ENCODE measurements around the gene IGSF9B. TPM values are rescaled to one million over a fixed set of nuclear protein-coding genes. Genes with fewer than 3 reads are reported as not detected.

IGSF9B gene
- total RNA-seq, 1 experiment from 2014 or later: 2.2 TPM

GRCh38 chr11:133865466-133865865 lies 91.3 kb downstream of the IGSF9B start:
- no peak for ATAC-seq
- intact Hi-C loops (cut with micrococcal nuclease; ENCODE audit: unreplicated experiment): no loop called here
- no peaks in the 10 kb centered on the region for H3K36me3 ChIP-seq (ENCODE audit: control insufficient read depth, insufficient read depth, low read length)
- H3K27me3 ChIP-seq (ENCODE audit: control insufficient read depth, insufficient read depth, low read length): peaks cover 3% of the 10 kb centered on the region; the same call in 1 of the 2 replicates
- TF ChIP-seq POLR2AphosphoS5 (IDR thresholded peaks at IDR 0.05; ENCODE audit: low read depth, low read length) (no peak), CTCF (IDR thresholded peaks at IDR 0.05) (no peak), SIN3A (IDR thresholded peaks at IDR 0.05; ENCODE audit: borderline replicate concordance, insufficient read depth, low read depth, low read length) (no peak), TCF7L2 (IDR thresholded peaks at IDR 0.05; ENCODE audit: low read depth, low read length) (no peak), REST (IDR thresholded peaks at IDR 0.05; ENCODE audit: insufficient read depth in 1 of 2, low read depth in 2 of 2, low read length in 1 of 2) (no peak)
- no peaks in the 10 kb centered on the region for H3K4me1 ChIP-seq (ENCODE audit: control insufficient read depth, insufficient read depth, low read length)
- ChIA-PET POLR2A (no interaction called here), CTCF (no interaction called here)
- BruUV-seq (replicated peaks): no TSS peak
- H3K9me3 ChIP-seq (ENCODE audit: control insufficient read depth, insufficient read depth, low read depth, low read length): no peaks in the 10 kb centered on the region
- DNase-seq (ENCODE audit: low read depth, low spot score): no peak
- in situ Hi-C loops (cut with HindIII; ENCODE audit: low pct_unique_long_range_greater_than_20kb, low sequenced_read_pairs): no loop called here
- no peak overlapping the region for H3K4me3 ChIP-seq (ENCODE audit: low read depth in 2 of 2, low read length in 2 of 2)
- no peak overlapping the region for H3K27ac ChIP-seq (ENCODE audit: low read length)

- ChIA-PET POLR2A (no interaction called here), CTCF (no interaction called here)
- H3K4me1 ChIP-seq (ENCODE audit: control insufficient read depth, insufficient read depth, low read length): no peaks in the 10 kb centered on the region
- TF ChIP-seq POLR2AphosphoS5 (IDR thresholded peaks at IDR 0.05; ENCODE audit: low read depth, low read length): no peak
- no peak for TF ChIP-seq SIN3A (IDR thresholded peaks at IDR 0.05; ENCODE audit: borderline replicate concordance, insufficient read depth, low read depth, low read length)
- TF ChIP-seq TCF7L2 (IDR thresholded peaks at IDR 0.05; ENCODE audit: low read depth, low read length): no peak
- no peak for TF ChIP-seq CTCF (IDR thresholded peaks at IDR 0.05)
- TF ChIP-seq REST (IDR thresholded peaks at IDR 0.05; ENCODE audit: insufficient read depth in 1 of 2, low read depth in 2 of 2, low read length in 1 of 2): no peak
- peaks cover 3% of the 10 kb centered on the region; the same call in 1 of the 2 replicates for H3K27me3 ChIP-seq (ENCODE audit: control insufficient read depth, insufficient read depth, low read length)
- no peak for ATAC-seq
- no peak for DNase-seq (ENCODE audit: low read depth, low spot score)
- in situ Hi-C loops (cut with HindIII; ENCODE audit: low pct_unique_long_range_greater_than_20kb, low sequenced_read_pairs) (no loop called here), intact Hi-C loops (cut with micrococcal nuclease; ENCODE audit: unreplicated experiment) (no loop called here)
- H3K36me3 ChIP-seq (ENCODE audit: control insufficient read depth, insufficient read depth, low read length): no peaks in the 10 kb centered on the region
- H3K4me3 ChIP-seq (ENCODE audit: low read depth in 2 of 2, low read length in 2 of 2): no peak overlapping the region
- no peaks in the 10 kb centered on the region for H3K9me3 ChIP-seq (ENCODE audit: control insufficient read depth, insufficient read depth, low read depth, low read length)
- BruUV-seq (replicated peaks): no TSS peak
- H3K27ac ChIP-seq (ENCODE audit: low read length): no peak overlapping the region
Measured at GRCh38 chr11:133864756-133865155, 92.0 kb downstream of the IGSF9B start.

Data from Panc1 (cell line).